GM23338 (cell line): ENCODE data around the gene SMAD9. TPM values are rescaled to one million over a fixed set of nuclear protein-coding genes. Genes with fewer than 3 reads are reported as not detected.

ENCODE experiments used
- ATAC-seq: fragments of 200-7000 bp; cut with Tn5 transposase; 3 replicates; pipeline ENCODE4 v1.9.1; 2020
- DNase-seq: peaks from one replicate; pipeline ENCODE4 v3.0.0-alpha.2; 2015; ENCODE audit warnings: low spot score
- H2AFZ ChIP-seq: fragments of 200-600 bp; sonication (generic); 2 replicates; pipeline ENCODE4 v1.8.0; 2016; ENCODE audit warnings: antibody characterized with exemption, mild to moderate bottlenecking, moderate library complexity
- H3F3A ChIP-seq: fragments of 200-600 bp; sonication (generic); replicated peaks from 2 replicates; pipeline ENCODE4 v1.8.0; 2017; ENCODE audit warnings: antibody characterized with exemption, mixed run types, low read depth
- H3K27ac ChIP-seq: fragments of 200-600 bp; sonication (generic); 2 replicates; pipeline ENCODE4 v1.6.1; 2016; ENCODE audit warnings: low read depth
- H3K27me3 ChIP-seq: fragments of 200-600 bp; sonication (generic); 2 replicates; pipeline ENCODE4 v1.8.0; 2016; ENCODE audit warnings: mild to moderate bottlenecking, mixed run types, moderate library complexity; ENCODE audit not compliant: insufficient read depth
- H3K36me3 ChIP-seq: fragments of 200-600 bp; sonication (generic); 2 replicates; pipeline ENCODE4 v1.8.0; 2016; ENCODE audit warnings: mild to moderate bottlenecking; ENCODE audit not compliant: insufficient read depth
- H3K4me1 ChIP-seq: fragments of 200-600 bp; sonication (generic); 2 replicates; pipeline ENCODE4 v1.8.0; 2016; ENCODE audit warnings: mild to moderate bottlenecking, moderate library complexity; ENCODE audit not compliant: insufficient read depth
- H3K4me2 ChIP-seq: fragments of 200-600 bp; sonication (generic); 2 replicates; pipeline ENCODE4 v1.7.1; 2017; ENCODE audit warnings: mixed run types
- H3K4me3 ChIP-seq: fragments of 200-600 bp; sonication (generic); 2 replicates; pipeline ENCODE4 v1.6.1; 2016; ENCODE audit warnings: mixed run types
- H3K79me2 ChIP-seq: fragments of 200-600 bp; sonication (generic); replicated peaks from 2 replicates; pipeline ENCODE4 v1.8.0; 2017; ENCODE audit warnings: mild to moderate bottlenecking; ENCODE audit not compliant: insufficient read depth
- H3K9me2 ChIP-seq: fragments of 200-600 bp; sonication (generic); 2 replicates; pipeline ENCODE4 v1.8.0; 2017; ENCODE audit not compliant: insufficient read depth
- H4K20me1 ChIP-seq: fragments of 200-600 bp; sonication (generic); replicated peaks from 2 replicates; pipeline ENCODE4 v1.8.0; 2017; ENCODE audit warnings: mild to moderate bottlenecking; ENCODE audit not compliant: insufficient read depth
- H3K27ac Mint-ChIP-seq: 2 replicates; pipeline ENCODE4 v1.8.0; 2020; ENCODE audit warnings: inconsistent platforms, mild to moderate bottlenecking, moderate library complexity, mixed read lengths
- H3K27me3 Mint-ChIP-seq: 3 replicates; pipeline ENCODE4 v1.8.0; 2022; ENCODE audit warnings: low read depth, mild to moderate bottlenecking, moderate library complexity, mixed read lengths, inconsistent platforms; ENCODE audit not compliant: insufficient read depth, poor library complexity
- H3K36me3 Mint-ChIP-seq: 3 replicates; pipeline ENCODE4 v1.8.0; 2021; ENCODE audit warnings: low read depth, mild to moderate bottlenecking, inconsistent platforms, moderate library complexity, mixed read lengths
- H3K4me1 Mint-ChIP-seq: 3 replicates; pipeline ENCODE4 v1.8.0; 2020; ENCODE audit warnings: mild to moderate bottlenecking, inconsistent platforms, mixed read lengths
- H3K4me3 Mint-ChIP-seq: 3 replicates; pipeline ENCODE4 v1.8.0; 2021; ENCODE audit warnings: moderate library complexity, mild to moderate bottlenecking, inconsistent platforms, mixed read lengths
- H3K9me3 Mint-ChIP-seq: 3 replicates; pipeline ENCODE4 v1.8.0; 2020; ENCODE audit warnings: moderate library complexity, mild to moderate bottlenecking, inconsistent platforms, mixed read lengths
- ETS1 ChIP-seq: IDR thresholded peaks from 2 replicates; pipeline ENCODE4 v1.6.1; 2016; ENCODE audit warnings: antibody characterized with exemption
- EZH2phosphoT487 ChIP-seq: fragments of 200-600 bp; sonication (generic); IDR thresholded peaks from one replicate; pipeline ENCODE4 v1.8.1; 2018; ENCODE audit warnings: antibody characterized with exemption; ENCODE audit not compliant: unreplicated experiment
- JUNB ChIP-seq: IDR thresholded peaks from one replicate; pipeline ENCODE4 v1.6.1; 2016; ENCODE audit warnings: antibody characterized with exemption; ENCODE audit not compliant: unreplicated experiment
- POLR2AphosphoS5 ChIP-seq: IDR thresholded peaks from 2 replicates; pipeline ENCODE4 v1.6.1; 2016; ENCODE audit warnings: antibody characterized with exemption, low read depth
- REST ChIP-seq: IDR thresholded peaks from one replicate; pipeline ENCODE4 v1.6.1; 2018; ENCODE audit warnings: antibody characterized with exemption; ENCODE audit not compliant: unreplicated experiment
- STAT1 ChIP-seq: IDR thresholded peaks from one replicate; pipeline ENCODE4 v1.6.1; 2016; ENCODE audit warnings: antibody characterized with exemption; ENCODE audit not compliant: unreplicated experiment
- ZNF114 ChIP-seq: fragments of 250-450 bp; sonication (Bioruptor Pico); IDR thresholded peaks from 2 replicates; pipeline ENCODE4 v1.5.0; 2020; ENCODE audit warnings: mild to moderate bottlenecking, moderate library complexity
- ZNF462 ChIP-seq: fragments of 250-450 bp; sonication (Bioruptor Pico); IDR thresholded peaks from 2 replicates; pipeline ENCODE4 v1.5.0; 2020; ENCODE audit warnings: mild to moderate bottlenecking, moderate library complexity
- polyA plus RNA-seq: library from polyadenylated mRNA; unstranded; fragments of >200 nt; fragmentation: Nextera tagmentation; extraction: Ambion mirVana; gene quantifications from 2 replicates; pipeline ENCODE4 v1.2.1, GENCODE V29; 2016
- total RNA-seq: library from RNA; depleted of rRNA; stranded (reverse); fragments of >200 nt; shearing (Covaris generic); gene quantifications from 2 replicates; pipeline ENCODE4 v1.2.3, GENCODE V29; 2014

Gene SMAD9
- total and polyA plus RNA-seq, 2 experiments from 2014 or later, result 0.95 to 1.3 TPM

- peaks cover 9% of the 10 kb centered on the region; the same call in 1 of the 3 replicates for H3K4me1 Mint-ChIP-seq
- H3K36me3 Mint-ChIP-seq, result no peaks in the 10 kb centered on the region
- Histone ChIP-seq H4K20me1 (no peaks in the 10 kb centered on the region), H3F3A (no peaks in the 10 kb centered on the region), H2AFZ (no peak overlapping the region), H3K79me2 (no peaks in the 10 kb centered on the region), H3K9me2 (no peaks in the 10 kb centered on the region), H3K27ac (no peak overlapping the region), H3K4me2 (no peak overlapping the region), H3K4me3 (no peak overlapping the region), H3K4me1 (no peaks in the 10 kb centered on the region), H3K36me3 (no peaks in the 10 kb centered on the region), H3K27me3 (no peaks in the 10 kb centered on the region)
- H3K4me3 Mint-ChIP-seq, result no peak overlapping the region
- H3K27ac Mint-ChIP-seq, result no peak overlapping the region
- peaks cover 3% of the 10 kb centered on the region for H3K27me3 Mint-ChIP-seq
- ATAC-seq (no peak), DNase-seq (no peak)
- no peaks in the 10 kb centered on the region for H3K9me3 Mint-ChIP-seq
- TF ChIP-seq ETS1 (no peak), JUNB (no peak), ZNF114 (no peak), STAT1 (no peak), POLR2AphosphoS5 (no peak), ZNF462 (no peak), EZH2phosphoT487 (no peak), REST (no peak)
These were observed 60.8 kb downstream of the SMAD9 start for GRCh38 chr13:36859259-36859658.
